ENCODE results near the gene TRABD2B.

TRABD2B gene

GRCh38 chr1:47797575-47797974 is 199.6 kb downstream of the TRABD2B start:
- H3K27ac ChIP-seq: no peak overlapping the region
- no peak for TF ChIP-seq CTCF (conservative IDR thresholded peaks at IDR 0.05)

GRCh38 chr1:47796626-47797025 is 200.6 kb downstream of the TRABD2B start:
- H3K27ac ChIP-seq: no peak overlapping the region
- TF ChIP-seq CTCF (conservative IDR thresholded peaks at IDR 0.05): no peak

DNA sequence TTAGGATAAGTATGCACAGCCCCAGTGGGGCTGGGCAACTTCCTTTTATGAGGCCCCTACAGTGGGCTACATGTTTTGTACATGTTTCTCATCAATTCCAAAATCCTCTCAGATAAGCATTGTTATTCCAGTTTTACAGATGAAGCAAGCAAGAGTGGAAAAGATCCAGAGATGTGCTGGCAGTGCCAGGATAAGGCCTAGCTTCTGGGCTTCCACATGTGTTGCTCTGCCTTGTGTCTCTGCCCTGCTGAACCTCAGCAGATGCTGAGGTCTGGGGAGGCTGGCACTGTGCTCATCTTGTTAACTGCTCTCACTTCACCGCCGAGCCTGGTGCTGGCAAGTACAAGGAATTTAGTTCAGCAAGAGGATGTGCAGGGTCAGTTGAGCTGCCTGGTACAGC is 202.1 kb downstream of the TRABD2B start:
- no peak for TF ChIP-seq CTCF (conservative IDR thresholded peaks at IDR 0.05)
- no peak overlapping the region for H3K27ac ChIP-seq

DNA sequence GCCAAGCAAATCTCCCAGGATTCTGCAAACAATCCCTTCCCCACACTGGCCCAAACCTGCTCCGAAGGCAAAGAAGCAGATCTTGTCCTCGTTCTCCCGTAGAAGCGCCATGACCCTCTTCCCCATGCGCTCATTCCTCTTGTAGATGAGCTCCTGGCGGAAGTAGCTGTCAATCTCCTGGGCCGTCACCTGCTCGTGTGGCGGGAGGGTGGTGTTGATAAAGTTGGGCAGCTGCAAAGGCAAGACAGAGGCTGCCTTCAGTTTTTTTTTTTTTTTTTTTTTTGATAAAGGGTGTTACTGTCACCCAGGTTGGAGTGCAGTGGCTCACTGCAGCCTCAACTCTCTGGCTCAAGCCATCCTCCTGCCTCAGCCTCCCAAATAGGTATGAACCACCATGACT is 202.7 kb downstream of the TRABD2B start:
- H3K27ac ChIP-seq: no peak overlapping the region
- TF ChIP-seq CTCF (conservative IDR thresholded peaks at IDR 0.05): no peak

DNA sequence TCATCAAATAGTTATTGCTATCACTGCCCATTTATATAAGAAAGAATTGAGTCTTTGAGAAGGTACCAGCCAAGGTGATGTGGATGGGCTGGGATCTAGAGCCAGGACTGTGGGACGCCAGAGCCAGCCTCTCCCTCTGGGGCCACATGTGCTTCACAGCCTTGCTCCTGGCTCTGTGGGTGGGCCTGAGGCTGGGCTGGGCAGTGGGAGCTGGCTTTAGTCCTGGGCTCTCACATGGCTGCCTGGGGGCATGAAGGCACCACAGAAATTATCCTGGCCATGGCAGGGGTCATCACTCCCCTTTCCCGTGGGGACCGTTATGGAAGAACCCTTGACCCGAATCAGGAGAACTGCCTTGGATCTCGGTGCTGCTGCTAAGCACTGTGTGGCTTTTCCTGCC is 203.1 kb downstream of the TRABD2B start:
- no peak overlapping the region for H3K27ac ChIP-seq
- TF ChIP-seq CTCF (conservative IDR thresholded peaks at IDR 0.05): no peak

DNA sequence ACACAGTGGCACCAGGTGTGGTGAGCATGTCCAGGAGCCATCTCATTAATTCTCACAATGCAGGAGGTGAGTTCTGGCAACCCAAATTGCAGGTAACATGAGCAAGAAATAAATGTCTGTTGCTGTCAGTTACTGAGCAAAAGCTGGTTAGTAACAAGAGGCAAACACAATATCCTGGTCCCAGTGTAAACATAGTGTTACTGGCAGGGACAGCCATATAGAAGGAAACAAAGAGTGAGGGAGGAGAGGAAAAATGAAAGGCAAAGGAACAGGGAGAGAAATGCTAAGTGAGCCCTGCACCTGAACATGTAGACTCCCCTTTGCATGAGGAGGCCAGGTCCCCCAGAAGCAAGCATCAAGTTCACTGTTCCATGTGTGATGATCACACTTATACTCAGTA is 203.6 kb downstream of the TRABD2B start:
- no peak for TF ChIP-seq CTCF (conservative IDR thresholded peaks at IDR 0.05)
- H3K27ac ChIP-seq: no peak overlapping the region

DNA sequence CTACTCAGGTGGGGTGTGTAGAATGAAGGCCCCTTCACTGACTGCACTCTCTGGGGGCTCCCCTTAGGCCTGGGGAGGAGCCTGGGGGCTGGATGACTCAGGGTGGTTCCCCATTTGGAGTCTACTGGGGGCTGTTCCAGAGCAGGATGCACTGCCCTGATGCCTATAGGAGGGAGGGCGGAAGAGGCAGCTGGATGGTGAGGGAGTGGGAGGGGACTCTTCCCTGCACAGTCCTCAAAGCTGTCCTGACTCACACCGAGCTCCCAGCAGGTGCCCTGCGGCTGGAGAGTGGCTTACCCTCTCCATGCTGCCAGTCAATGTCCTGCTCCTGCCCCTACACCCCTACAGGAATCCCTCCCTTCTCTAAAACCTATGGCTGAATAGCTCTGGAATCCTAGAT is 204.4 kb downstream of the TRABD2B start:
- H3K27ac ChIP-seq: no peak overlapping the region
- TF ChIP-seq CTCF (conservative IDR thresholded peaks at IDR 0.05): no peak

Data from VCaP (cell line).